GM13976 (cell line): ENCODE data around the gene MRFAP1L1.
"Not testable (repeated sequence)": the region's sequence is repeated elsewhere in the genome, so short reads cannot be mapped to it uniquely, and the experiment has no call there.

Source experiments
- DNase-seq: peaks from one replicate; pipeline ENCODE4 v3.0.0; 2012; ENCODE audit warnings: low spot score
- in situ Hi-C: fragments of 300-500 bp; cut with MboI; formaldehyde crosslinking; loops from one replicate; pipeline ENCODE4 v1.12.0; 2022; ENCODE audit warnings: low sequenced_read_pairs, mixed read lengths, inconsistent platforms; ENCODE audit not compliant: unreplicated experiment
- TF ChIP-seq, protein P1 (sequence below): IDR thresholded peaks from 2 replicates; pipeline ENCODE4 v1.5.1; 2012; ENCODE audit warnings: borderline replicate concordance, mild to moderate bottlenecking; ENCODE audit not compliant: insufficient read depth; ENCODE audit errors: extremely low read depth, missing control alignments, control extremely low read depth

Gene MRFAP1L1

DNA sequence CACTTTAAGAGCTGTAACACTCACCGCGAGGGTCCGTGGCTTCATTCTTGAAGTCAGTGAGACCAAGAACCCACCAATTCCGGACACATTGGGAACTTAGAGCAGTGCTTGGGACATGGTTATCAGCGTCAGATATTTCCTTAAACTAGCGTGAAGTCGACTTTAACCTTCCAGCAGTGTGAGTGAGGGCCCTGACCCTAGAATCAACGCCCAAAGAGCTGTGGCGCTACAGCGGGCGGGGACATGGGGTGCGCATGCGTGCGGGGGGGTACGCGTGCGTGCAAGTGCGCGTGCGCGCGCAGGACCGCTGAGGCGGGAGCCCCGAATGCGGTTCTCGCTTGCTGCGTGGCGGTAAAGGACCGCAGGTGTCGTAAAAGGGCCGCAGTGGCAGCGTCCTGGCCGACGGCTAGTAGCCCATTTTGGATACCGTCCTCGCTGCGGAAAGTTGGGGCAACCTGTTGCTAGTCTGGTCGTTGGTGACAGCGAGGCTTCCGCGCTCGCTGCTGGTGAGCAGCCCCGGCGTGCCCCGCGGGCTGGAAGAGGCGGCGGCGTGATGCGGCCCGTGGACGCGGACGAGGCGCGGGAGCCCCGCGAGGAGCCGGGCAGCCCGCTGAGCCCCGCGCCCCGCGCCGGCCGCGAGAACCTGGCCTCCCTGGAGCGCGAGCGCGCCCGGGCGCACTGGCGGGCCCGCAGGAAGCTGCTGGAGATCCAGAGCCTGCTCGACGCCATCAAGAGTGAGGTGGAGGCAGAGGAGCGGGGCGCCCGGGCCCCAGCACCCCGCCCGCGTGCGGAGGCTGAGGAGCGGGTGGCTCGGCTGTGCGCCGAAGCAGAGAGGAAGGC is 35.8 kb downstream of the MRFAP1L1 start:
- TF ChIP-seq, protein P1, sequence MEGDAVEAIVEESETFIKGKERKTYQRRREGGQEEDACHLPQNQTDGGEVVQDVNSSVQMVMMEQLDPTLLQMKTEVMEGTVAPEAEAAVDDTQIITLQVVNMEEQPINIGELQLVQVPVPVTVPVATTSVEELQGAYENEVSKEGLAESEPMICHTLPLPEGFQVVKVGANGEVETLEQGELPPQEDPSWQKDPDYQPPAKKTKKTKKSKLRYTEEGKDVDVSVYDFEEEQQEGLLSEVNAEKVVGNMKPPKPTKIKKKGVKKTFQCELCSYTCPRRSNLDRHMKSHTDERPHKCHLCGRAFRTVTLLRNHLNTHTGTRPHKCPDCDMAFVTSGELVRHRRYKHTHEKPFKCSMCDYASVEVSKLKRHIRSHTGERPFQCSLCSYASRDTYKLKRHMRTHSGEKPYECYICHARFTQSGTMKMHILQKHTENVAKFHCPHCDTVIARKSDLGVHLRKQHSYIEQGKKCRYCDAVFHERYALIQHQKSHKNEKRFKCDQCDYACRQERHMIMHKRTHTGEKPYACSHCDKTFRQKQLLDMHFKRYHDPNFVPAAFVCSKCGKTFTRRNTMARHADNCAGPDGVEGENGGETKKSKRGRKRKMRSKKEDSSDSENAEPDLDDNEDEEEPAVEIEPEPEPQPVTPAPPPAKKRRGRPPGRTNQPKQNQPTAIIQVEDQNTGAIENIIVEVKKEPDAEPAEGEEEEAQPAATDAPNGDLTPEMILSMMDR, result no peak
- DNase-seq, result peak; percentile 97
- in situ Hi-C loops, result no loop called here

DNA sequence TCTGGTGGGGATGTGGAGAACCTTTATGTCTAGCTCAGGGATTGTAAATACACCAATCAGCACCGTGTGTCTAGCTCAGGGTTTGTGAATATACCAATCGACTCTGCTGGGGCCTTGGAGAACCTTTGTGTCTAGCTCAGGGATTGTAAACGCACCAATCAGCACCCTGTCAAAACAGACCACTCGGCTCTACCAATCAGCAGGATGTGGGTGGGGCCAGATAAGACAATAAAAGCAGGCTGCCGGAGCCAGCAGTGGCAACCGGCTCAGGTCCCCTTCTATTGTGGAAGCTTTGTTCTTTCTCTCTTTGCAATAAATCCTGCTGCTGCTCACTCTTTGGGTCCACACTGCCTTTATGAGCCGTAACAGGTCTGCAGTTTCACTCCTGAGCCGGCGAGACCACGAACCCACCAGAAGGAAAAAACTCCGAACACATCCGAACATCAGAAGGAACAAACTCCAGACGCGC is 36.4 kb downstream of the MRFAP1L1 start:
- DNase-seq, in situ Hi-C loops: not testable (repeated sequence)

DNA sequence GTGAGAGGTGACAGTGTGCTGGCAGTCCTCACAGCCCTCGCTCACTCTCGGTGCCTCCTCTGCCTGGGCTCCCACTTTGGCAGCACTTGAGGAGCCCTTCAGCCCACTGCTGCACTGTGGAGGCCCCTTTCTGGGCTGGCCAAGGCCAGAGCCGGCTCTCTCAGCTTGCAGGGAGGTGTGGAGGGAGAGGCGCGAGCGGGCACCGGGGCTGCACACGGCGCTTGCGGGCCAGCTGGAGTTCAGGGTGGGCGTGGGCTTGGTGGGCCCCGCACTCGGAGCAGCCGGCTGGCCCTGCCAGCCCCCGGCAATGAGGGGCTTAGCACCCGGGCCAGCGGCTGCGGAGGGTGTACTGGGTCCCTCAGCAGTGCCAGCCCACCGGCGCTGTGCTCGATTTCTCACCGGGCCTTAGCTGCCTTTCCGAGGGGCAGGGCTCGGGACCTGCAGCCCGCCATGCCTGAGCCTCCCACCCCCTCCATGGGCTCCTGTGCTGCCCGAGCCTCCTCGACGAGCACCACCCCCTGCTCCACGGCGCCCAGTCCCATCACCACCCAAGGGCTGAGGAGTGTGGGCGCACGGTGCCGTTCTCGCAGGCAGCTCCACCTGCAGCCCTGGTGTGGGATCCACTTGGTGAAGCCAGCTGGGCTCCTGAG is 37.0 kb downstream of the MRFAP1L1 start:
- in situ Hi-C loops, result not testable (repeated sequence)

DNA sequence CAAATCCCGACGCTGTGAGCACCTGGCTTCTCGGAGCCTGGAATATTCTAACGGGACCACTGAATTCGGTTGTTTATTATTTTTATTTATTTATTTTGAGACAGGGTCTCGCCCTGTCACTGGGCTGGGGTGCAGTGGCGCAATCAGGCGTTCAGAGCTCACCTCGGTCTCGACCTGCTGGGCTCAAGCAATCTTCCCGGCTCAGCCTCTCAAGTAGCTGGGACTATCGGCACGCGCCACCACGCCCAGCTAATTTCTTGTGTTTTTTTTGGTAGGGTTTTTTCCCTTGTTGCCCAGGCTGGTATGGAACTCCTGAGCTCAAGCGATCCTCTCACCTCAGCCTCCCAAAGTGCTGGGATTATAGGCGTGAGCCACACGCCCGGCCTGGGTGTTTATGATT is 37.5 kb downstream of the MRFAP1L1 start:
- in situ Hi-C loops, result no loop called here
- DNase-seq, result no peak
- TF ChIP-seq, protein P1, result no peak

More for the DNA sequence above, 37.0 kb downstream of the MRFAP1L1 start:
- not testable (repeated sequence) for DNase-seq

DNA sequence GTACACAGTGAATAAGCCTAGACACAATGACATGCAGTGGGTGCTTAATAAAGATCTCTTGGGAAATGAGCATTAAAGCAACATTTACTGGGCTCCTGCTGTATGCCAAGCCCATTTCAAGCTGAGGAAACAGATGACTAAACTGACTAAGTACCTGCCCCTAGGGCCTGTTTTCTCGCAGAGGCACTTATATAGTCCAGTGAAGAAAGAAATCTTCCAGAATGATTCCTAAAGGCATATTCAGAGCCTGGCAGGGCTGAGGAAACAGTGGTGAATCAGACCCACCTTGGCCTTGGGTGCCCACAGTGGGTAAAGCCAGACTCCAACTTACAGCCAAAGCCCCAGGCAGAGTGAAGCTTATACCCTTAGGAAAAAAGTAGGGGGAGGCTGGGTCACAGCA is 38.0 kb downstream of the MRFAP1L1 start:
- DNase-seq, result no peak
- TF ChIP-seq, protein P1, result no peak
- in situ Hi-C loops, result no loop called here

DNA sequence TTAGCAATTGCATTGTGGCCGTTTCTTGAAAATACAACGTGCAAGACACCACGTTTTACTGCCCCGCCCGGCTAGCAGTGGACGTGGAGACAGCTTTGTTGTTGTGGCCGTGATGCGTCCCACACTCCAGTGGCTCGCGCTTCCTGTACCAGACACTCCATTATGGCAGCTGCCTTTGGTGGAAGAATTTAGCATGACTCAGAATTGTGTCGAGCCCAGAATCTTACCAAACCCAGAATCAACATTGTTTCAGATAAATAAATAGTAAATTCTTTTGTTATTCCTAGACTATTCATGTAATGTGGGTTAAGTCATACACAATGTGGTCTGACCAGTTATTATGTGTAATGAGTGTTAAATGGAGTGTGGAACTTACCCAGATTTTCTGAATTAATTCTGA is 41.3 kb downstream of the MRFAP1L1 start:
- no peak for DNase-seq
- in situ Hi-C loops, result no loop called here
- TF ChIP-seq, protein P1, result no peak

DNA sequence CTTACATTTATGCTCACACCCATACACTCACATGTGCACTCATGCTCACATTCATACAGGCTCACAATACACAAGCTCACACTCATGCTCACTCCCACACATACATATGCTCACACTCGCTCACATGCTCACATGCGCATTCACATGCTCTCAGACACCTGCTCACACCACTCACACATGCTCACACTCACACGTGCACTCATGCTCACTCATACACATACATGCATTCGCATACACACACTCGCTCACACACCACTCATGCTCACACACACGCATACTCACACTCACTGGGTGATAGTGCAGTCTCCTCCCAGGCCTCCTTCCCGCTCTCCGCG is 44.4 kb downstream of the MRFAP1L1 start:
- TF ChIP-seq, protein P1, result no peak
- in situ Hi-C loops, result no loop called here
- DNase-seq, result no peak
